GM19324 (cell line): ENCODE data around the gene TBL3.

Experiments
- ATAC-seq: cut with Tn5 transposase; IDR thresholded peaks from one replicate; pipeline ENCODE4 v1.9.1; 2021; ENCODE audit warnings: mild to moderate bottlenecking, moderate library complexity; ENCODE audit not compliant: unreplicated experiment, low FRiP score

The TBL3 gene

DNA sequence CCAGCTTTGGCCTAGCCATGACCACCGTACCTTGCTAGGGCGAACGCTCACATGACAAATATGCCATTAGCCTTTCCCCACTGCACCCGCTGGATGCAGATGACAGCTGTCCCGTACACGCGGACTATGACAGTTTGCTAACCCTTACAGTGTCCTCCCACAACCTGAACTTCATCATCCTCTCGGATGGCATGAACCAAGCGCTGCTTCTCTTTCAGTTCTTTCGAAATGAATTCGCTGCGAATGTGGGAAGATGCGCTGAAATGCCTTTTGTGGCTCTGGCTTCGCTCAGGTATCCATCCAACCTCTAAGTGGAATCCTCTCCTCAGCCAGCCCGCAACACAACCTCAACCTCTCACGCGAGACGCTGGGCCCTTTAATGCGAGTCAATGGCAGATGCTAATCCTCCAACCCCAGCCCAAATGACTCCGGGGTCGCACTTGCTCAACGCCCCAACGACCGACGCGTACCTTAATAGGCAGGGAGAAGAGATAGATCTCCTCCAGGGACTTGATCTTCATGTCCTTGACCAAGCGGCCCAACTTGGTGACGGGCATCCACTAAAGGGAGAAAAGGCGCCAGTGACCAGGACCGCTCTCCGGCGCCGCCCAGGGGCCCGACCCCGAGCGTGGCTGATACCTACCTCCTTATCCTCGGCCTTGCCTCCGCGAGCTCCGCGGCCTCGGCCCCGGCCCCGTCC lies 7.9 kb upstream of the TBL3 start:
- peak; percentile 7 for ATAC-seq

DNA sequence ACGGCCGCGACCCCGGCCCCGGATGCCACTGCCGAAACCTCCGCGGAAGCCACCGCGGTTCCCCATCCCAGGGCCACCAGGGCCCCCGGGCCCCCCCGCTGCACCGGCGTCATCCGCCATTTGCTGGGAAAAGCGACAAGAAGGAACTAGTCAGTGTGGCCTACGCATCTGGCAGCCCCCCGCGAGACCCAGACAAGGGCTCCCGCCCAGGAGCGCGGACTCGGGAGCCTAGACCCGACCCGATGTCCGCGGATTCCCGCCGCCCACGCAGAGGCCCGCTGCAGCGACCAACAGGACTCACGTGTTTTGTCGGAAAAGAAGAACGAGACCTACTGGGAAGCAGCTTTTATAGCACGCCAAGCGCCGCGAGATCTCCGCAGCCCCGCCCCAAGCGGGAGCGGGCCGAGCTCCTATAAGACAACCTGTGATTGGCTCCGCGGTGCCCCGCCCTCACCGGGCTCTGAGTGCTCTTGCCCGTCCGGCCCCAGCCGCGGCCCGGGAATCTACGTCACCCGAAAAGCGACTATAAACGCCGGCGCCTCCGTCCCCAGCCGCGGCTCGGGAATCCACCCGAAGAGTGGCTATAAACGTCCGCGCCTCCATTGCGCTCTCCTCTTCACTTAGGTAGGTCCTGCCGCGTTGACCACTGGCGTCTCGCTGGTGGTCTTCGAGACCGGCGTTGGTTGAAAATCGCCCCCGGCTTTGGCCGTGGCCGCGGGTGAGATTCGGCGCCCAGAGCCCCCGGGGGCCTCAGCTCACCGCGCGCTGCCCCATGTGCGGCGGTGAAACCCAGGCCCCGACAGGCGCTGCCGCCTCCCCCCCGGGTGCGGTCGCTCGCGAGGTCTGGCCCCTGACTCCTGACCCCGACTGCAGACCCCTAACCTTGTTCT lies 7.1 kb upstream of the TBL3 start, which contains the start of gene RPS2:
RPS2 (minus strand) TSS at position 321 of the 890 bp plus-strand sequence; CDS start at position 120, 201 bp downstream.
- ATAC-seq = peak; percentile 88

- ATAC-seq = no peak
Measured at GRCh38 chr16:1965396-1966001, 6.4 kb upstream of the TBL3 start.

GRCh38 chr16:1966460-1966859 lies 5.4 kb upstream of the TBL3 start, which contains the start of gene RNF151:
Gene RNF151, plus strand, starts transcription at chr16:1966856. Its CDS starts 26 bp downstream, at chr16:1966882.
- no peak for ATAC-seq

- no peak for ATAC-seq
Measured at GRCh38 chr16:1968146-1968953, 3.5 kb upstream of the TBL3 start.

GRCh38 chr16:1972490-1972877 lies 631 bp downstream of the TBL3 start:
- peak; percentile 6 for ATAC-seq

GRCh38 chr16:1973461-1974156 lies 1.8 kb downstream of the TBL3 start:
- no peak for ATAC-seq

GRCh38 chr16:1974157-1975070 lies 2.6 kb downstream of the TBL3 start:
- ATAC-seq = no peak

- ATAC-seq = no peak
Measured at GRCh38 chr16:1975432-1976215, 3.8 kb downstream of the TBL3 start.

GRCh38 chr16:1976216-1976520 lies 4.3 kb downstream of the TBL3 start:
- no peak for ATAC-seq

DNA sequence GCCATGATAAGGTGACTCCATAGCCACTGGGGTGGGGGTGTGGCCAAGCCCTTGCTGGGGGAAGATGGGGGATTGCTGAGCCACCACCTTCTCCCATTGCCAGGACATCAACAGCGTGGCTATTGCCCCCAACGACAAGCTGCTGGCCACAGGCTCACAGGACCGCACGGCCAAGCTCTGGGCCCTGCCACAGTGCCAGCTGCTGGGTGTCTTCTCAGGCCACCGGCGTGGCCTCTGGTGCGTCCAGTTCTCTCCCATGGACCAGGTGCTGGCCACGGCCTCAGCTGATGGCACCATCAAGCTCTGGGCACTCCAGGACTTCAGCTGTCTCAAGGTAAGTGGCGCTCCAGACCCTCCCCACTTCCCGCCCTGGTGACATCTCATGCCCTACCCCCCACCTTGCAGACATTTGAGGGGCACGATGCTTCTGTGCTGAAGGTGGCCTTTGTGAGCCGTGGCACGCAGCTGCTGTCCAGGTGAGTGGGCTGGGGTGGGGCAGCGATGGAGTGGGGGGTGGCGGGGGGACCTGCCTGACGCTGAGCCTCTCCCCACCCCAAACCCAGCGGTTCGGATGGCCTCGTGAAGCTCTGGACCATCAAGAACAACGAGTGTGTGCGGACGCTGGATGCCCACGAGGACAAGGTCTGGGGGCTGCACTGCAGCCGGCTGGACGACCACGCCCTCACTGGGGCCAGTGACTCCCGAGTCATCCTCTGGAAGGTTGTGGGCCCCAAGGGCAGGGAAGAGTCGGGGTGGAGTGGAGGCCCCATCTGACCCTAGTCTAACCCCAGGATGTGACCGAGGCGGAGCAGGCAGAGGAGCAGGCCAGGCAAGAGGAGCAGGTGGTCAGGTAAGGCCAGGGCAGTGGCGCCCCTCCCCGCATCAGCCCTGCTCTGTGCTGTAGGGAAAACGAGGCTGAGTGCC lies 5.4 kb downstream of the TBL3 start:
- no peak for ATAC-seq

DNA sequence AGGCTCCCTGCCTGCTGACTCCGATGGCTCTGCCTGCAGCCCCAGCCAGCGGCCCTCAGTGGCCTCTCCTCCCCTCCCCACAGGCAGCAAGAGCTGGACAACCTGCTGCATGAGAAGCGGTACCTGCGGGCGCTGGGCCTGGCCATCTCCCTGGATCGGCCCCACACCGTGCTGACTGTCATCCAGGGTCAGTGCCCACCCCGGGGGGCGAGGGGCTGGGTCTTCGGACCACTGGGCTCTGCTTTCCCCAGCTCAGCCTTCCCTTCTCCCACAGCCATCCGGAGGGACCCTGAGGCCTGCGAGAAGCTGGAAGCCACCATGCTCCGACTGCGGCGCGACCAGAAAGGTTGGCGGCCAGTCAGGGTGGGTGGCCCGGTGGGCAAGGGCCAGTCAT lies 6.0 kb downstream of the TBL3 start:
- no peak for ATAC-seq

GRCh38 chr16:1978476-1979120 lies 6.7 kb downstream of the TBL3 start:
- ATAC-seq = no peak

DNA sequence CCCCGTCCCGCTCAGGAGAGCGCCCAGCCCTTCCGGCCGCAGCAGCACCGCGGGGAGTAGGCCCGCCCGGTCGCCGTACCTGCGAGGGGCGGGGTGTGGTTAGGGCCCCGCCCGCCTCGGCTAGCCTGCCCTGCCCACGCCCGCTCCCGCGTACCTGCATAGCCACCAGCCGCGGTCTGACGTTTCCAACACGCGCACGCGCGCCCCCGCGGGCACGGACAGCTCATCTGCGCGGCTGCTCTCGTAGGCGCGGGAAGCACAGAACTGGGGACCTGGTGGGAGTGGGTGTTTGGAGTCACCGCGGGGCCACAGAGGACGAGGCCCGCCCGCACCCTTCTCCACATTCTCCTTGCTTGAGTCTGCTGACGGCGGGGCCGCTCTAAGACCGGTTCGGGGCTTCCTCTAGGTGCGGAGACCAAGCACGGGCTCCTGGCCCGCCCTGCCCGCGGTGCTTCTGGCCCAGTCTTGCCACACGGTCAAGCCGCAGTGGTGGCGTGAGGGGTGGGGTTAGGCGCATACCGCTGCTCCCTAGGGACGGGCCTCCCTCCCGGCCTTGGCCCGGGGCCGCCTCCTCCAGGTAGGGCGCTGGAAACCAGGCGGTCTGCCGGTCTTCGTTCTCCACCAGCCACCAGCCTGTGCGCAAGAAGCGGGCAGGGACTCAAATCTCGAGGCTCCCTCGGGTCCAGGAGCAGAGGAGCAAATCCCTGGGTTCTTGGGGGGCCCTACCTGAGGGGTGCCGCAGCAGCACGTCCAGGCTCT lies 7.6 kb downstream of the TBL3 start:
- ATAC-seq = no peak

- ATAC-seq = no peak
Measured at GRCh38 chr16:1980030-1980769, 8.3 kb downstream of the TBL3 start.
